ENCODE data around the gene HAL. TPM values are rescaled to one million over a fixed set of nuclear protein-coding genes. Genes with fewer than 3 reads are reported as not detected.
"Not testable (repeated sequence)": the region's sequence is repeated elsewhere in the genome, so short reads cannot be mapped to it uniquely, and the experiment has no call there.

The HAL gene
- total RNA-seq, 2 experiments from 2014 or later = 0.31 to 0.32 TPM

- Mint-ChIP-seq H3K27ac (no peak overlapping the region), H3K36me3 (ENCODE audit: low read depth) (no peaks in the 10 kb centered on the region), H3K4me1 (ENCODE audit: low read depth) (no peaks in the 10 kb centered on the region), H3K4me3 (no peak overlapping the region), H3K27me3 (ENCODE audit: low read depth) (no peaks in the 10 kb centered on the region), H3K9me3 (no peaks in the 10 kb centered on the region)
- CTCF ChIA-PET = no interaction called here
- DNase-seq = no peak
- intact Hi-C loops (cut with micrococcal nuclease) = loop anchor here (5.0 kb wide), 1 partner anchor 52 kb away; no protein-coding TSS in a partner anchor
Observed at GRCh38 chr12:95984682-95985081, 11.5 kb downstream of the HAL start.

- H3K9me3 Mint-ChIP-seq = no peaks in the 10 kb centered on the region
- no peaks in the 10 kb centered on the region for H3K36me3 Mint-ChIP-seq (ENCODE audit: low read depth)
- no peaks in the 10 kb centered on the region for H3K4me1 Mint-ChIP-seq (ENCODE audit: low read depth)
- intact Hi-C loops (cut with micrococcal nuclease) = no loop called here
- no peak overlapping the region for H3K4me3 Mint-ChIP-seq
- CTCF ChIA-PET = no interaction called here
- no peak overlapping the region for H3K27ac Mint-ChIP-seq
- DNase-seq = no peak
- H3K27me3 Mint-ChIP-seq (ENCODE audit: low read depth) = no peaks in the 10 kb centered on the region
Observed at GRCh38 chr12:95982602-95983001, 13.5 kb downstream of the HAL start.

- intact Hi-C loops (cut with micrococcal nuclease) = no loop called here
- Mint-ChIP-seq H3K36me3 (ENCODE audit: low read depth) (no peaks in the 10 kb centered on the region), H3K27ac (no peak overlapping the region), H3K27me3 (ENCODE audit: low read depth) (no peaks in the 10 kb centered on the region), H3K4me3 (no peak overlapping the region), H3K4me1 (ENCODE audit: low read depth) (no peaks in the 10 kb centered on the region), H3K9me3 (no peaks in the 10 kb centered on the region)
- DNase-seq = no peak
- CTCF ChIA-PET = interaction anchor here (1.1 kb wide), 1 partner anchor 18 kb away, joined by 3 read pairs; no protein-coding TSS in a partner anchor
Observed at GRCh38 chr12:95980437-95980836, 15.7 kb downstream of the HAL start.

DNA sequence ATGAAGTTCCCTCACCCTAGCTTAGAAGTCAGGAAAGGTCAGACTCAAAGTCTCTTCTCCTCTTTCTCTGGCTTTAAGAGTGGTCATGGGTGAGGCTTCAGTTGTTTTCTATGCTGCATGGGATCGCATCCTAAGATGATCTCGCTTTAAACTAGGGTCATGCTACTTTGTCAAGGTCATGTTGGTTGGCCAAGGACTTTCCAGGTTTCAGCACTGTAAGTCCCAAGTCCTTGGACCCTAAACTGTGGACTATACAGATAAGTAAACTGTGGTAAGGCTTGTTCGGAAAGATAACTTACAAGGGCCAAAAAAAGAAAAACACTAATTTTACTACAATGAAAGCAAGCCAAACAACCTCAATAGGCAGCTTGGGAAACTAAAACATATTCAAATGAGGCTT lies 17.4 kb downstream of the HAL start:
- Mint-ChIP-seq H3K9me3 (no peaks in the 10 kb centered on the region), H3K4me3 (no peak overlapping the region), H3K36me3 (ENCODE audit: low read depth) (no peaks in the 10 kb centered on the region), H3K27me3 (ENCODE audit: low read depth) (no peaks in the 10 kb centered on the region), H3K27ac (no peak overlapping the region), H3K4me1 (ENCODE audit: low read depth) (no peaks in the 10 kb centered on the region)
- CTCF ChIA-PET = no interaction called here
- intact Hi-C loops (cut with micrococcal nuclease) = no loop called here
- no peak for DNase-seq

- intact Hi-C loops (cut with micrococcal nuclease) = no loop called here
- H3K27me3 Mint-ChIP-seq (ENCODE audit: low read depth) = no peaks in the 10 kb centered on the region
- CTCF ChIA-PET = interaction anchor here (1.6 kb wide), 1 partner anchor 21 kb away, joined by 5 read pairs; no protein-coding TSS in a partner anchor
Observed at GRCh38 chr12:95978351-95978750, 17.8 kb downstream of the HAL start.

GRCh38 chr12:95977764-95978305 lies 18.3 kb downstream of the HAL start:
- intact Hi-C loops (cut with micrococcal nuclease) = no loop called here
- H3K4me1 Mint-ChIP-seq (ENCODE audit: low read depth) = no peaks in the 10 kb centered on the region
- no peaks in the 10 kb centered on the region for H3K27me3 Mint-ChIP-seq (ENCODE audit: low read depth)
- DNase-seq = no peak
- H3K4me3 Mint-ChIP-seq = no peak overlapping the region
- no peaks in the 10 kb centered on the region for H3K36me3 Mint-ChIP-seq (ENCODE audit: low read depth)
- no peaks in the 10 kb centered on the region for H3K9me3 Mint-ChIP-seq
- no peak overlapping the region for H3K27ac Mint-ChIP-seq
- CTCF ChIA-PET = interaction anchor here (1.6 kb wide), 1 partner anchor 21 kb away, joined by 5 read pairs; no protein-coding TSS in a partner anchor

More at GRCh38 chr12:95978351-95978750, 17.8 kb downstream of the HAL start:
- Mint-ChIP-seq H3K4me3 (no peak overlapping the region), H3K4me1 (ENCODE audit: low read depth) (no peaks in the 10 kb centered on the region), H3K27ac (no peak overlapping the region), H3K36me3 (ENCODE audit: low read depth) (no peaks in the 10 kb centered on the region), H3K9me3 (no peaks in the 10 kb centered on the region)
- no peak for DNase-seq

DNA sequence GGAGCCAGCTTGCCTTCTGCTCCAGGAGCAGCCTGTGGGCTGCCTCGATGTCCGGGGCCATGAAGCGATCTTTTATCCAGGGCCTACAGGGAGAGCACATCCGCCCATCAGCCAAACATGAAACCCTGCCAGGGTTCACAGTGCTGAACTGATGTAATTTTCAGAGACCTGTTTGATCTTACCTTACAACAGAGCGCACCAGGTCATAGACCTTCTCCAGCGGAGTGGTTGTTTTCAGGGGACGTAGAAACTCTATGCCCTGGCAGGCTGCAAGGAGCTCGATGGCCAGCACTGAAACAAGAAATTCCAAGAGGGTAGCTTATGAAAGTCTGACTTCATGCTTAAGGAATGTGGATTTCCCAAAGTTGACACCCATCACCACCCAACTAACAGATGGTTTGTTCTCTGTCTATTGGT lies 19.7 kb downstream of the HAL start:
- DNase-seq = no peak
- Mint-ChIP-seq H3K4me1 (ENCODE audit: low read depth) (no peaks in the 10 kb centered on the region), H3K36me3 (ENCODE audit: low read depth) (no peaks in the 10 kb centered on the region), H3K27ac (no peak overlapping the region), H3K4me3 (no peak overlapping the region), H3K27me3 (ENCODE audit: low read depth) (no peaks in the 10 kb centered on the region), H3K9me3 (no peaks in the 10 kb centered on the region)
- intact Hi-C loops (cut with micrococcal nuclease) = no loop called here
- CTCF ChIA-PET = interaction anchor here (1.0 kb wide), 1 partner anchor 14 kb away, joined by 3 read pairs; no protein-coding TSS in a partner anchor

- CTCF ChIA-PET = no interaction called here
- Mint-ChIP-seq H3K4me3 (no peak overlapping the region), H3K27me3 (ENCODE audit: low read depth) (no peaks in the 10 kb centered on the region), H3K4me1 (ENCODE audit: low read depth) (no peaks in the 10 kb centered on the region), H3K9me3 (no peaks in the 10 kb centered on the region), H3K36me3 (ENCODE audit: low read depth) (no peaks in the 10 kb centered on the region), H3K27ac (no peak overlapping the region)
- intact Hi-C loops (cut with micrococcal nuclease) = no loop called here
- DNase-seq = no peak
Observed at GRCh38 chr12:95975491-95975890, 20.7 kb downstream of the HAL start.

- CTCF ChIA-PET = interaction anchor here (0.6 to 0.8 kb wide), 2 partner anchors 25 to 581 kb away, joined by 3 read pairs; no protein-coding TSS in a partner anchor
Observed at GRCh38 chr12:95974358-95974757, 21.8 kb downstream of the HAL start.

GRCh38 chr12:95972832-95973456 lies 23.2 kb downstream of the HAL start:
- CTCF ChIA-PET = no interaction called here
- no peak for DNase-seq
- H3K27me3 Mint-ChIP-seq (ENCODE audit: low read depth) = no peaks in the 10 kb centered on the region
- no peaks in the 10 kb centered on the region for H3K4me1 Mint-ChIP-seq (ENCODE audit: low read depth)
- no peak overlapping the region for H3K4me3 Mint-ChIP-seq
- intact Hi-C loops (cut with micrococcal nuclease) = no loop called here
- H3K27ac Mint-ChIP-seq = no peak overlapping the region
- H3K9me3 Mint-ChIP-seq = no peaks in the 10 kb centered on the region
- no peaks in the 10 kb centered on the region for H3K36me3 Mint-ChIP-seq (ENCODE audit: low read depth)

More at GRCh38 chr12:95974358-95974757, 21.8 kb downstream of the HAL start:
- Mint-ChIP-seq H3K27ac (no peak overlapping the region), H3K9me3 (no peaks in the 10 kb centered on the region), H3K4me1 (ENCODE audit: low read depth) (no peaks in the 10 kb centered on the region), H3K36me3 (ENCODE audit: low read depth) (no peaks in the 10 kb centered on the region), H3K4me3 (no peak overlapping the region), H3K27me3 (ENCODE audit: low read depth) (no peaks in the 10 kb centered on the region)
- no peak for DNase-seq
- intact Hi-C loops (cut with micrococcal nuclease) = no loop called here

DNA sequence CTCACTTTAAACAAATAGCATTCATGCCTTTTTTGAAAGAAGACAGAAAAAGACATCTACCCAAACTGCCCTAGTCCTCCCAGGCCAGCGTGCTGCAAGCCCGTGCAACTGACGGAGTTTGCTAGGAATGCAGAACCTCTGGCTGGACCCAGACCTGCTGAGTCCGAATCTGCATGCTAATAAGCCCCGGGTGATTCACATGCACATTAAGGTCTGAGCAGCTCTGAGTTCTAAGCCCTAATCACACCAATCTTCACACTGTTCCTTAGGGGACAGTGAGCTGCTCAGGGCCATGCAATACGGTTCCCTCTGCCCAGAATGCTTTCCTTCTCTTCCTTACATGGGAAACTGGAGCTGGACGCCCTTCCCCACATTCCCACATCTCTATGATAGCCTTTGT lies 25.2 kb downstream of the HAL start:
- H3K27ac Mint-ChIP-seq = no peak overlapping the region
- CTCF ChIA-PET = interaction anchor here (1.2 kb wide), 1 partner anchor 28 kb away, joined by 4 read pairs; no protein-coding TSS in a partner anchor
- no peaks in the 10 kb centered on the region for H3K27me3 Mint-ChIP-seq (ENCODE audit: low read depth)
- no peaks in the 10 kb centered on the region for H3K4me1 Mint-ChIP-seq (ENCODE audit: low read depth)
- H3K36me3 Mint-ChIP-seq (ENCODE audit: low read depth) = peaks cover 3% of the 10 kb centered on the region
- H3K9me3 Mint-ChIP-seq = no peaks in the 10 kb centered on the region
- no peak overlapping the region for H3K4me3 Mint-ChIP-seq
- intact Hi-C loops (cut with micrococcal nuclease) = no loop called here
- no peak for DNase-seq

GRCh38 chr12:95969116-95969515 lies 27.0 kb downstream of the HAL start:
- H3K9me3 Mint-ChIP-seq; H3K4me3 Mint-ChIP-seq; CTCF ChIA-PET; intact Hi-C loops (cut with micrococcal nuclease); DNase-seq; H3K27me3 Mint-ChIP-seq (ENCODE audit: low read depth); H3K4me1 Mint-ChIP-seq (ENCODE audit: low read depth); H3K36me3 Mint-ChIP-seq (ENCODE audit: low read depth); H3K27ac Mint-ChIP-seq: not testable (repeated sequence)

DNA sequence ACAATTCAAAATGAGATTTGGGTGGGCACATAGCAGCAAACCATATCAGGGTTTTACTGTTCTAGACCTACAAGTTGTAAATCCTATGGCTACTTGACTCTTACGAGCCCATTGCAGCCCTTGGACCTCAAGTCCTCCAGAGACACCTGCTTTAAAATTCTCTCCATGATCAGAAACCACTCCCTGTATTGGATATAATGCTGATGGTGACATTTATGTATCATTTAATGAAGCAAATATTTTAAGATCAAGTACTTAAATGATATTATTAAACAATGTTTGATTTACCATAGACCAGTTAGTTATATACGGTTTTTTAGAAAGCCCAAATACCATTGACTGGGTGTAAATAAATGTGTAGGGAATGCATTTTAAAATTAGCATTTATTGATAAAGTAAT lies 28.8 kb downstream of the HAL start:
- intact Hi-C loops (cut with micrococcal nuclease) = no loop called here
- Mint-ChIP-seq H3K27ac (no peak overlapping the region), H3K4me3 (no peak overlapping the region), H3K9me3 (no peaks in the 10 kb centered on the region), H3K4me1 (ENCODE audit: low read depth) (no peaks in the 10 kb centered on the region), H3K36me3 (ENCODE audit: low read depth) (peaks cover 3% of the 10 kb centered on the region), H3K27me3 (ENCODE audit: low read depth) (no peaks in the 10 kb centered on the region)
- no peak for DNase-seq
- CTCF ChIA-PET = interaction anchor here (0.7 kb wide), 1 partner anchor 97 kb away, joined by 3 read pairs; no protein-coding TSS in a partner anchor
